Psoas muscle (tissue), 7 donors: ENCODE data around the gene LRCH2. TPM values are rescaled to one million over a fixed set of nuclear protein-coding genes. Genes with fewer than 3 reads are reported as not detected.

Experiments
- polyA plus RNA-seq, 3 donors: library from polyadenylated mRNA; stranded (reverse); fragments of 200-250 nt; gene quantifications; one replicate each; pipeline ENCODE4 v1.2.3, GENCODE V29; 2013
- total RNA-seq, 4 donors: library from RNA; stranded (reverse); fragmentation: NEBNext Ultra II Directional in 2 of 4; extraction: Animal tissue kit (Norgen Biotek cat#: 25700) in 2 of 4; gene quantifications; one replicate each; pipeline versions ENCODE4 v1.2.1 to v1.2.4, GENCODE V29; 2021 to 2023
- donor health status: healthy with polysubstance abuse.
- donor health status: DM: no; HTN: no; CAD: no; lungs with moderate emphysema.
- donor health status: Bipolar disorder and iron deficiency.
- donor health status: healthy.
- donor health status: DM: no; HTN: no; CAD: no.
- donor health status: DM: no; HTN: no; CAD: no.
- donor health status: DM: yes; HTN: yes; CAD: no.

Gene LRCH2
- total and polyA plus RNA-seq, 7 donors, result 0.22 to 1.0 (median 0.35) TPM

Other genes with a start within 250 kb of the LRCH2 start
- gene IL13RA2, start 216.5 kb downstream of the LRCH2 start, total RNA-seq, result not detected
- under 1 TPM in 2 of 3 donors, not detected in 1; 0.03 to 0.09 TPM for gene IL13RA2, start 216.5 kb downstream of the LRCH2 start, polyA plus RNA-seq
- not detected for gene RBMXL3, start 44.7 kb downstream of the LRCH2 start, total RNA-seq
- gene RBMXL3, start 44.7 kb downstream of the LRCH2 start, polyA plus RNA-seq, result not detected
- not detected for gene LUZP4, start 55.6 kb upstream of the LRCH2 start, total RNA-seq
- gene LUZP4, start 55.6 kb upstream of the LRCH2 start, polyA plus RNA-seq, result not detected